RPMI8226 (cell line): ENCODE data around the gene IZUMO1.

Experiments used
- DNase-seq: peaks from one replicate; pipeline ENCODE4 v3.0.0-alpha.2; 2015

Gene IZUMO1

DNA sequence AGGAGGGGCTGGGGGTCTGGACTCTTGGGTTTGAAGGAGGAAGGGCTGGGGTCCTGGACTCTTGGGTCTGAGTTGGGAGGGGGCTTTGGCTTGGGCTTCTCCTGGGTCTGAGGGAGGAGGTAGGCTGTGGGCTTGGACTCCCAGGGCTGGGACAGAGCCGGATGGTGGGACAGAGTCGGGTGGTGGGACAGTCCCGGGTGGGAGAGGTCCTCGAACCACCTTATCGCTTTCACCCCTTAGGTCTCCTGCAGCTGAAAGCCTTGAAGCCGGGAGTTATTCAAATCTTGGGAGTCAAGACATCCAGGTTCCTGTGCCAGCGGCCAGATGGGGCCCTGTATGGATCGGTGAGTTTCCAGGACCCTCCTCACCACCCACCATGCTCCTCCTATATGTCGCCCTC, 10.0 kb upstream of the IZUMO1 start:
- DNase-seq = no peak

DNA sequence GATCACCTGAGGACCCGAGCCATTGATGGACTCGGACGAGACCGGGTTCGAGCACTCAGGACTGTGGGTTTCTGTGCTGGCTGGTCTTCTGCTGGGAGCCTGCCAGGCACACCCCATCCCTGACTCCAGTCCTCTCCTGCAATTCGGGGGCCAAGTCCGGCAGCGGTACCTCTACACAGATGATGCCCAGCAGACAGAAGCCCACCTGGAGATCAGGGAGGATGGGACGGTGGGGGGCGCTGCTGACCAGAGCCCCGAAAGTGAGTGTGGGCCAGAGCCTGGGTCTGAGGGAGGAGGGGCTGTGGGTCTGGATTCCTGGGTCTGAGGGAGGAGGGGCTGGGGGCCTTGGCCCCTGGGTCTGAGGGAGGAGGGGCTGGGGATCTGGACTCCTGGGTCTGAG, 9.5 kb upstream of the IZUMO1 start:
- no peak for DNase-seq

DNA sequence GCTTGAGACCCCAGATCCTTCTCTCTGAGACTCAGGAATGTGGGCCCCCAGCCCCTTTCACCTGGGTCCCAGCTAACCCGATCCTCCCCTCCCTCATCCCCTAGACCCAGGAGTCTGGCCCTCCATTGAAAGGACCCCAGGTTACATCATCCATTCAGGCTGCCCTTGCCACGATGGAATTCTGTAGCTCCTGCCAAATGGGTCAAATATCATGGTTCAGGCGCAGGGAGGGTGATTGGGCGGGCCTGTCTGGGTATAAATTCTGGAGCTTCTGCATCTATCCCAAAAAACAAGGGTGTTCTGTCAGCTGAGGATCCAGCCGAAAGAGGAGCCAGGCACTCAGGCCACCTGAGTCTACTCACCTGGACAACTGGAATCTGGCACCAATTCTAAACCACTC, 9.1 kb upstream of the IZUMO1 start:
- DNase-seq = no peak

DNA sequence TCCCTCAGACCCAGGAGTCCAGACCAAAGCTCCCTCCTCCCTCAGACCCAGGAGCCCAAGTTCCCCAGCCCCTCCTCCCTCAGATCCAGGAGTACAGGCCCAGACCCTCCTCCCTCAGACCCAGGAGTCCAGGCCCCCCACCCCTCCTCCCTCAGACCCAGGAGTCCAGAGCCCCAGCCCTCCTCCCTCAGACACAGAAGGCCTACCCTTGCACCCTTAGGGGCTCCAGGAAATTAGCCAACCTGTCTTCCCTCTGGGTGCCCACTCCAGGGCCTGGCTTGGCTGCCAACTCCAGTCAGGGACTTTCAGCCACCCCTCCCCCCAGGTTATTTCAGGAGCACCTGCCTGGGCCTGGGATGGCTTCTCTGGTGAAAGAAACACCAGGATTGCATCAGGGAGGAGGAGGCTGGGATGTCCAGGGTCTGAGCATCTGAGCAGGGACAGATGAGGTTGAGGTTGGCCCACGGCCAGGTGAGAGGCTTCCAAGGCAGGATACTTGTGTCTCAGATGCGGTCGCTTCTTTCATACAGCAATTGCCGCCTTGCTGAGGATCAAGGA, 8.5 kb upstream of the IZUMO1 start, which contains the start of gene FGF21:
FGF21 (plus strand) TSS at position 441 of the 558 bp plus-strand sequence. CDS start 713 bp downstream, outside the sequence.
- peak; percentile 29 for DNase-seq

DNA sequence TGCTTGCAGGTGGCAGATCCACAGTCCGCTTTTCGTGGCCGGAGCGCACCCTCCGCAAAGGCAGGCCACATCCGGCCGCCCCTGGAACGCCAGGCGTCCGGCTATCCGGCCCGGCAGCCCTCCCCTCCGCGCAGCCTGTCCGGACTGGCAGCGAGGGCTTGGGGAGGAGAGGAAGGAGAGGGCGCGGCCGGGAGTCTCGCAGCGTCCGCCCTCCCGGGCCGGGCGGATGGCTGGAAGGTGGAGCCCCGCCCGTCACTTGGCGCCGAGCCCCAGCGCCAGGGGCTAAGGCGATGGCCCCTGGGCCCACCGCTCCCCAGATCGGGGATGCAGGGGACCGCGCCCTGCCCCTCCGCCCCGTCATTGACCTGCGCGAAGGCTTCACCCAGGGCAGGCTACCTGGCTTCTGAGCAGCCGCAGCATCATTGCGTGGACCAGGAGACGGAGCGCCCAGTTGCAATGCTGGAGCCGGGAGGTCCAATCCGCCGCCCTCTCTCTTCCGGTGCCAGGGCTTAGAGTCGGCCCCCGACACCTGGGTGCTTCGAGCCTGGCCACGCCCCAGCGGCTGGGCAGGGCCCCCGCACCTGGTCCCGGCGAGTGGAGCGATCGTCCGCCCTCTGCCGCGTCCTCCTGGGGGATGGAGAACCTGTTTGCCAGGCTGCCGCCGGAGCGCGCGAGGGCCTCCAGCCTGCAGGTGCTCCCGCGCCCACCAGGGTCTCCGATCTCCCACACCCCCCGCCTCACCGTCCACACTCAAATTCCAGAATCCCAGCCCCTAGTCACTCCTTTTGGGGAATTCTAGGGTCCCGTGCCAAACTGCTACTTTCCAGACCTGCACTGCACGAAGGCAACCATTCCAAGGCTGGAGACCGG, 6.0 kb upstream of the IZUMO1 start, which contains the start of gene FUT1:
FUT1 (minus strand) TSS at position 146 of the 870 bp plus-strand sequence. CDS start 1,360 bp downstream, outside the sequence.
- peak; percentile 94 for DNase-seq

DNA sequence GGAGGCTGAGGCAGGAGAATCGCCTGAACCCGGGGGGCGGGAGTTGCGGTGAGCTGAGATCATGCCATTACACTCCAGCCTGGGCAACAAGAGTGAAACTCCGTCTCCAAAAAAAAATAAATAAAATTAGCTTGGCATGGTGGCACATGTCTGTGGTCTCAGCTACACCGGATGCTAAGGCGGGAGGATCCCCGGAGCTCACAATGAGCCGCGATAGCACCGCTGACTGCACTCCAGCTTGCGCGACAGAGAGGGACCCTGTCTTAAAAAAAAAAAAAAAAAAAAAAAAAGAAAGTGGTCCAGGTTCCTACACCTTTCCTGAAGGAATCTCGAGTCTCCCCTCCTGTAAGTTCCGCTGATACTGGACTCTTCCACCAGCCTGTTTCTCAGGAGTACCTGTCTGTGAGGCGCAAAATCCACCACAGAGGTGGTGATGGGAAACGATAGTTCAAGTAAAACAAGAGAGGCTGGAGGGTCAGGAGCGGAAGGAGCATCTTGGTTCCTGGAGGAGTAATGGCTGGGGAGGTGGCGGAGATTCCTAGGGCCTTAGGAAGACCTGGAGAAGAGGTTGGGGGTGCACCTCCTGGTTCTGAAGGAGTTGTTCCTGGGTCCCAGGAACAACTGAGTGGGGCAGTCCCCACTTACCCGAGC, 5.3 kb upstream of the IZUMO1 start:
- DNase-seq = peak; percentile 43

DNA sequence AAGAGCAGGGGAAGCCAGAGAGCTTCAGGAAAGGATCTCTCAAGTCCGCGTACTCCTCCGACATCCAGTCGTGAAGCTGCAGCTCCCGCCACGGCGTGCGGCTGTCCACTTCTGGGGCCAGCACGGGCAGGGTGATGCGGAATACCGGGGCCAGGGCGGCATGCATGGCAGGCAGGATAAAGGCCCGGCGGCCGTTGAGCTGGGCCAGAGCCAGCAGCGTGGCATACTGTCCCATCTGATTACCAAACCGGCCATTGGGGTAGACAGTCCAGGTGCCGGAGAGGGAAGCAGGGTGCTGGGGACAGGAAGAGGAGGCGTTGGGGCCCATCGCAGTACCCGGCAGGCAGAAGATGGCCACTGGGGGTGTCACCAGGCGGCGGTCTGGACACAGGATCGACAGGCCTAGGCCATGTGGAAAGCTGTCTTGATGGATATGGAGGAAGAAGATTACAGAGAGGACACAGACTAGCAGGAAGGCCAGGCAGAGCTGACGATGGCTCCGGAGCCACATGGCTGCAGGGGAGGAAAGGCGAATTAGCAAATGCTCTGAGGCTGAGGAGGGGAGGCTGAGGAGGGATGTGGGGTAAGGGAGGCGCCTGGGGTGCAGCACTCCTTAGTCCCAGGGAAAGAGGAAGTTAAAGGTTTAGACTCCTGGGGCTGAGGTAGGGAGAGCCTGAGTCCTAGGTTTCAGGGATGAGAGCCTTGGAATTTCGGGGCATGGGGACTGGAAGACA, 4.2 kb upstream of the IZUMO1 start:
- no peak for DNase-seq

DNA sequence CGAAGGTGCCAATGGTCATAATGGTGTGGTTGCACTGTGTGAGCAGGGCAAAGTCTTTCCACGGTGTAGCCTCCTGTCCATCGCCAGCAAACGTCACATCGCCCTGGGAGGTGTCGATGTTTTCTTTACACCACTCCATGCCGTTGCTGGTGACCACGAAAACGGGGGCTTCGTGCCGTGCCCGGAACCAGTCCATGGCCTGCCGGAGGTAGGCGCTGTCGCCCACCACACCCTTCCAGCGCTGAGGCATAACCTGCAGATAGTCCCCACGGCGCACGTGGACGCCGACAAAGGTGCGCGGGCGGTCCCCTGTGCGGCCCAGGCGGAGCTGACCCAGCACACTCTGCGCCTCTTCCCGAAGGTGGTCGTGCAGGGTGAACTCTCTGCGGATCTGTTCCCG, 3.6 kb upstream of the IZUMO1 start:
- DNase-seq = no peak

DNA sequence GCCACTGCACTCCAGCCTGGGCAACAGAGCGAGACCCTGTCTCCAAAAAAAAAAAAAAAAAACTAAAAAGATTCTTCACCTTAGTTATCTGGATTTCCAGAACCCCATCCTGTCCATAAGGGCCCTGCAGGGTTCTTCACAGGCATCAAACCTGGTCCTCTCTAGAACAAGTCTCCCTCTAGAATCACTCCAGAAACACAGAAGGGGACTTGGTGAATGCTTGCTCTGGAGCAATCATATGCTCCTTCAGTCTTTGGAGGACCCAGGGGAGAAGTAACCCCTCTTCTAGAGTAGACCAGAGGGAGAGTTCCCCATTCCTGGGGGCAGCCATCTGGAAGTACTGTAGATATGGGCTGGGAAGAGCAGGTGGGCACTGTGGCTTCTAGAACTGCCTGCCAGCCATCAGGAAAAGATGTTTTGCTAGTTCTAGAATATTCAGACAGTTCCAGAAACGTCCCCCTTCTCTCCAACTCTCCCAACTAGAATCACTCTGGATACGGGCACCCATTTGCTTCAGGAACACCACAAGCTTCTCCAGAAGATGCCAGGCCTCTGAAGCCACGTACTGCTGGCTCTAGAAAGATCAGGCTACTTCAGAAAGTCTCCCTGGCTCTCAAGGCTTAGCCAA, 3.0 kb upstream of the IZUMO1 start:
- DNase-seq = no peak

DNA sequence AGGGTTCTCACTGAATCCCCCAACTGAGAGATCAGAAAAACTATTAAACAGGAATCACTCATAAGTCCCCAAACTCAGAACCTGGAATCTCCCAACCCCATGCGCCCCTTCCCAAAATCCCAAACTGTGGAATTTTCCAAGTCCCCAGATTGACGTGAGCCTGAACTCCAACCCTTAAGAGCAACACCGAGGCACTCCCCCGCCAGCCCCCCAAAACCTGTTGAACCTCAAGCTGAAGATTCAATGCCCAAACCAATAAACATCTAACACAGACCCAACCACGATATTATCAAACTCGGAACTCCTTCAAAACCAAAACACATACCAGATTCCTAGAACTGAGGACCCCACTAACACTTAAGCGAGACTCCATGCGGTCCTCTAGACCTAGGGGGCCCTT, 599 bp downstream of the IZUMO1 start:
- no peak for DNase-seq

DNA sequence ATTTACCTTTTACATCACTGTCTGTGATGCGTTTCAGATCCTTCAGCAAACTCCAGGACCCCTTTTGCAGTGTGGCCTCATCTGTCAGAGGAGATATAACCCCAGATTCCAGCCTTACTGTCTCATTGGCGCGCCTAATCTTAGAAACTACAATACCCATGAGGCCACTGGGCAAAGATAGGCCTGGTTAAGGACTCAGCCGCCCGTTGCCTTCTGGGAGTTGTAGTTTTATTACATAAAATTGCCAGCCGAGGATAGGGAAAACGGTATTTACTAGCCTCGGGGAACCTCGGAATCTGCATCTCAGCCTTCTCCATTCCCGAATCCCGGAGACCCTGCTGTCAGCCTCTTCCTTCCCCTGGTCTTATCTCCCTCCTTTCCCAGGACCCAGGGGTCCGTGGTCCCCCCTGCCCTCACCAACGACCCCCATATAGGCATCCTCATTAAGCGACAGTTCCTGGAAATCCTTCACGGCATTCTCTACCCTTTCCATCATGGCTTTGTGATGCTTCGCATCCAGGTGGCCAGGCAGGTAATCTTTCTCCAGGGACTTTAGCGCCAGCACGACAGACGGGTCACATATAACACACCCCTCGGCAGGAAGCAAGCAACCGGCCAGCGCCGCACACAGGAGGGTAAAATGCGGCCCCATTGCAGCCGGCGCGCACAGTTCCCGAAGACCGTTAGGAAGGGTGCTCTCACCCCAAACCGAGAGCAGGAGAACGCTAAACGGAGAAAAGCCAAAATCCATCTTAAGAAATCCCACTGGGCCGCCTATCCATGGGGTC, 1.3 kb downstream of the IZUMO1 start:
- DNase-seq = peak; percentile 65

DNA sequence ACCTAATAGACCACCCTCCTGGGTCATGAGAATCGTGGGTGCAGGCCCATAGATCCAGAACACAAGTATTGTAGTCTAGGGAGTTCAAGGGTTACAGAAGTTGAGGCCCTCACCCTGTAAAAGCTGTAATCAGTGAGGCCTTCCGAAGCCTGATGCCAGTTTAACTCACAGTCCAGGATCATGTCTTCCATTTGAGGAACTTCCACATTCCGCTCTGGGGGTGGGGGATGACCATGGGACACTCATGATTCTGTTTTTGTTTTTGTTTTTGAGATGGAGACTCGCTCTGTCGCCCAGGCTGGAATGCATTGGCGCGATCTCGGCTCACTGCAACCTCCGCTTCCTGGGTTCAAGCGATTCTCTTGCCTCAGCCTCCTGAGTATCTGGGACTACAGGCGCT, 4.6 kb downstream of the IZUMO1 start:
- no peak for DNase-seq

DNA sequence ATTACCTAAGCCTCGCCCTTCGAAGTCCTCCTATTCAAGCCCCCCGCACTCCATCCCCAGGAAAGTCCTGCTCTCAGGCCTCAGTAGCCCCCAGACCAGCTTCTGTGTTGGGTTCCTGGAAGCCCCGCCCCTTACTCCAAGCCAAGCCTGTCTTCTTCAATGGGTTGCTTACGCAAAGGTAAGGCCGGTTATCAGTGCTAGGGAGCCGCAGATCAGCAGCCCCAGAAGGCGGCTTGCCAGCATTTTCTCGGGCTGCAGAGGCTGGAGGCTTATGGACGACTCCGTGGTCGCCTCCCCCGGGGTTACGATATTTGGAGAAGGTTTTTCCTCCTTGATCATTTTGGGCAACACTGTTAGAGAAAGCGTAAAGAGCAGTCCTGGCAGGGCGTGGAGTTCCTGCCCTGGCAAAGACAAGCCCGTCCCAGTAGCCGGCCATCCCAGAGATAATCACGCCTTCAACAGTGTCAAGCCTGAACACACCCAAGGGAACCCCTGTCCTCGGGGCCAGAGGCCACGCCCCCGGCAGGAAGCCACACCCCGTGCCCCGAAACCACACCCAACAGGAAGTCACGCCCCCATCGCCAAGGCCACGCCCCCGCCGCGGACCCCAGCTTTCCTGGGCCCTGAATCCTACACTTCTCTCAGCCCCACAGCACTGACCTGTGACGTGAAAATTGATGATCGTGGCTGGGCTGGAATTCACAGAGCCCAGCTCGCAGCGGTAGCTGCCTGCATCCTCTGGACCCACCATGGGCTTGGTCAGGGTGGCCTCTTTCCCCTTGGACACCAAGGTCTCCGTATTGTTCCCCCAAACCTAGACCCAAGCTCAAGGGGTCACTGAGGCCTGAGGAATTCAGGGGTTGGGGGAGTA, 5.3 kb downstream of the IZUMO1 start:
- no peak for DNase-seq

DNA sequence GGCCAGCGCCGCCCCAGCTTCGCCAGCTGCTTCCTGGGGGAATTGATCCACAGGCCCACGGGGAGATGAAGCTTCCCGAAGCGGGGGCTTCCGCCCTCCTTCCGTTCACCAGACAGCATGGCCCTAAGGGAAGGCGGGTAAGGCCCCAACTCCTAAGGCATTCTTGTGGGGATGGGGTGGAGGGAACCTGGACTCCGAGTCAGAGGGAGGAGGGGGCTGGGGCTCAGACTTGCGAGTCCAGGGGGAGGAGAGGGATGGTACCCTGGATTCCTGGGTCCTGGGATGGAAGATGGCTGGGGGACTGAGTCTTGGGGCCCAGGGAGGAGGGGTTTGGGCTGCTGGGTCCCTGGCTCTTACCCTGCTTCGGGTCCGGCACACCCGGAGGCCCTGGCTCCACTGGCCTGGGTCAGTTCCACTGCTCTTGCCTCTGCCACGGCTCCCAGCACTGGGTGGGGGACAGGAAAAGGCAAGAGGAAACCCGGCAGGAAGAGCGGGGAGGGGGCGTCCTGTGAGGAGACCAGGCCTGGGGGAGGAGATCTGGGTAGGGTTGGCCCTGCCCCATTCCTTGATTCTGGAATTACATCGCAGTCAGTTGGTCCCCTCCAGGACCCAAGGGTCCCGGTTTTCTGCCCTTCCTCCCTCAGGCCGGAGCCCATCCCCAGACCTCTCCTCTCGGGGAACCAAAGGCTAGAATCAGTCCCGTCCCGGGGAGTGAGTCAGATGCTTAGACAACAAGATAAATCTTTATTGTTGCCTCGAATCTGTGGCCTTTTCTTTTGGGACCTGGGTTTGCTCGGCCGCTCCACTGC, 6.3 kb downstream of the IZUMO1 start, which contains the start of gene RASIP1:
RASIP1 (minus strand) TSS at position 447 of the 809 bp plus-strand sequence; CDS start at position 119, 328 bp downstream.
- DNase-seq = no peak

DNA sequence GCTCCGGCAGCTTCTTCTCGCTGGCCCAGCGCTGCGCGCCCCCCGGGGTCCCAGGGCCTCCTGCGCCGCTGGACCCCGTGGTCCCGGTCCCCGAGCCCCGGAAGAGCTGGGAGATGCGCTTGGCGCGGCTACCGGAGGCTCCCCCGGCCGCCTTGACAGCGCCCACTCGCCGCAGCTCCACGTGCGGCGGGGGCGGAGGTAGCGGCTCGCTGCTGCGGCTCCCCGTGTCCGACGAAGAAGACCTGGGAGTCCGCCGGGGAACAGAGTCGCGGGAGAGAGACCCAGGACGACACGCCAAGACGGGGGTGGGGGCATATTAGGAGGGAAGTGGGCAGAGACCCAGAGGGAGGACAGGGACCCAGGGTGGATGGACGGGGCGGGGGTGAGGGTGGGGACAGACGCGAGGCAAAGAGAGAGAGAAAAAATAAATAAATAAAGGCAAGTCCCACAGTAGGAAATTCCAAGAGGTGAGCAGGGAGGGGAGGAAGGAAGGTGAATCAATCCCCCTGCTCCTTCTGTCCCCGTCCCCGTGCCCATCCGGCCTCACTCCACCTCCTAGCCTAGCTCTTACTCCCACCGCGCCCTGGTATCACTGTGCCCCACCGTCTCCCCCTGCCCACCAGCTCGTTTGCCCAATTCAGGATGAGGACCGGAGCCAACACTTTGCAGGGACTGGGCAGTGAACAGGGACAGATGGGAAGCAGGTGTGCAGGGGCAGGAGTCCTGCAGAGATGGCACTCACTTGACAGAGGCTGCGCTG, 7.1 kb downstream of the IZUMO1 start:
- no peak for DNase-seq

DNA sequence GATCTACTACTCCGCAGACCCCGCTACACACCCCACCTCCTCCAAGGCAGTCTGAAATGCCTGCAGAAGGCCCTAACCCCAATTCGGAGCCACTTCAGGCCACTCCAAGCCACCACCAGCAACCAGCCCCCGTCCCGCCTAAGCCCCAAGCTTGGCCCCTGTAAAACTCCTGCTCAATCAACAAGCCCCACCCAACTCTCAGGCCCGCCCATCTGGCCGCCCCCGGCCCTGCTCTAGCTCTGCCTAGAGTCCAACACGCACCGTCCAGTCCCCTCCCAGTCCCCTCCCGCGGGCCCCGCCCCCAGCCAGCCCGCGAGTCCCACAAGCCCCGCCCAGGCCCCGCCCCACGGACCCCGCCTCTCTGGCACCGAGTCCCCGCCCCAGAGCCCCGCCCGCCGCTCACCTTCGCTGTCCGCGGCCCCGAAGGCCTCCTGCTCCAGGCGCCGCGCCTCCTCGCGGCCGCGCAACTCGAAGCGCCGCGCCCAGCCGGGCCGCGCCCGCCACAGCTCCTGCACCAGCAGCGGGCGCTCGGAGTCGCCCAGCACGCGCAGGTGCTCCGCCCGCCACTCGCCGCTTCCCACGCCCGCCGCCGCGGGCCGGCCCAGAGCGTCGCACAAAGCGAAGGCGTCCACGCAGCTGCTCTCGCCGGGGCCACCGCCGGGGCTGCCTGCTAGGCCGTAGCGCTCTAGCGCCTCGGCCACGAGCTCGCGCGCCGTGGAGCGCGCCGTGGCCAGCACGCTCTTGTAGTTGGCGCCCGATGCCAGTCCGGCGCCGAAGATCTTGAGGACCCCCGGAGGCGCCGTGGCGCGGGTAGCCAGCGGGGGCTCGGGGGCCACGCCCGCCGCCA, 7.9 kb downstream of the IZUMO1 start:
- DNase-seq = peak; percentile 91

DNA sequence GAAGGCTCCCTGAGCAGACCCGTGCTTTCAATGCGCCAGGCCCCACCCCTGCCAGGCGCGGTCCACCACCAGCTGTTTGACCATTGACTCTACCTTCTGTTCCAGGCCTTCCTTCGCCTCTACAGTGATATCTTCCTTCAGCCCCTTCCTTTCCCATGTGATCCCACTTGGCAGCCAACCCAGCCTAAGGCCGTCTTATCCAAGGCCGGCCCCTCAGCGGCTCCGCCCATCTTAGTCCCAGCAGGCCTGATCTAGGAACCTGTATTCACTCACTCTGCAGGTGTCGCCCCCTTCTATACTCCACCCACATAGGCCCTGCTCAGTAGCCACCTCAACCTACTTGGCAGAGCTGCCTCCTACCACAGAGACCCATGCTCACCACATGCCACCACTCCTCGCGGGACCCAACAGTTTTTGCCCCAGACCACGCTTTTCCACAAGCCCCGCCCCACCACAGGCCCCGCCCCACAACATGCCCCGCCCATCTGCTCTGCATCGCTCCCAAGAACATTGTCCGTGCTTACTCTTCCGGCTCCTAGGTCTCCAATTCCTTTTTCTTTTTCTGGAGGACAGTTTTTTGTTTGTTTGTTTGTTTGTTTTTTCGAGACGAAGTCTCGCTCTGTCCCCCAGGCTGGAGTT, 9.2 kb downstream of the IZUMO1 start:
- DNase-seq = no peak
